Neuronal stem cell (in vitro differentiated cells): ENCODE data around the gene HCK.

ENCODE experiments used
- DNase-seq: peaks from one replicate; pipeline ENCODE4 v3.0.0-alpha.2; 2013; ENCODE audit warnings: low spot score
- H2AFZ ChIP-seq: one replicate; pipeline ENCODE4 v1.6.1; 2013; ENCODE audit warnings: mild to moderate bottlenecking, low read length, inconsistent platforms
- H2AK5ac ChIP-seq: 2 replicates; pipeline ENCODE4 v1.6.1; 2013; ENCODE audit warnings: low read depth, mild to moderate bottlenecking, inconsistent platforms, low read length, moderate library complexity, mixed read lengths
- H2BK120ac ChIP-seq: 2 replicates; pipeline ENCODE4 v1.6.1; 2013; ENCODE audit warnings: low read depth, mild to moderate bottlenecking, inconsistent platforms, low read length, moderate library complexity, mixed read lengths
- H2BK12ac ChIP-seq: one replicate; pipeline ENCODE4 v1.6.1; 2013; ENCODE audit warnings: low read length, inconsistent platforms
- H2BK15ac ChIP-seq: 2 replicates; pipeline ENCODE4 v1.6.1; 2013; ENCODE audit warnings: mild to moderate bottlenecking, low read length, inconsistent platforms, mixed read lengths
- H2BK5ac ChIP-seq: one replicate; pipeline ENCODE4 v1.6.1; 2013; ENCODE audit warnings: inconsistent platforms, mild to moderate bottlenecking, low read length, moderate library complexity
- H3K14ac ChIP-seq: one replicate; pipeline ENCODE4 v1.6.1; 2013; ENCODE audit warnings: low read length, inconsistent platforms
- H3K18ac ChIP-seq: 2 replicates; pipeline ENCODE4 v1.6.1; 2013; ENCODE audit warnings: low read length, inconsistent platforms
- H3K23ac ChIP-seq: 2 replicates; pipeline ENCODE4 v1.6.1; 2013; ENCODE audit warnings: low read depth, mild to moderate bottlenecking, mixed read lengths, low read length, inconsistent platforms; ENCODE audit not compliant: poor library complexity
- H3K27ac ChIP-seq: replicated peaks from 3 replicates; pipeline ENCODE4 v1.5.1; 2013; ENCODE audit warnings: low read length, inconsistent platforms
- H3K27me3 ChIP-seq, 3 experiments: 2 replicates each; pipeline ENCODE4 v1.6.1; 2013; ENCODE audit warnings: low read length in 3 of 3, mild to moderate bottlenecking in 2 of 3, inconsistent platforms in 1 of 3, low read depth in 1 of 3, mixed read lengths in 1 of 3, moderate library complexity in 1 of 3; ENCODE audit not compliant: control insufficient read depth in 3 of 3, insufficient read depth in 3 of 3
- H3K36me3 ChIP-seq, 2 donors: replicated peaks in 1 of 2; 2 replicates each; pipeline ENCODE4 v1.6.1; 2013; ENCODE audit warnings: low read length in 2 of 2; ENCODE audit not compliant: control insufficient read depth in 2 of 2, insufficient read depth in 2 of 2
- H3K4ac ChIP-seq: 2 replicates; pipeline ENCODE4 v1.6.1; 2013; ENCODE audit warnings: inconsistent platforms, mild to moderate bottlenecking, low read length, moderate library complexity
- H3K4me1 ChIP-seq, 2 donors: 1 replicate in 1 of 2; 2 replicates in 1 of 2; pipeline ENCODE4 v1.6.1; 2013; ENCODE audit warnings: low read length in 2 of 2, low read depth in 1 of 2; ENCODE audit not compliant: control insufficient read depth in 2 of 2, insufficient read depth in 1 of 2
- H3K4me2 ChIP-seq: one replicate; pipeline ENCODE4 v1.6.1; 2013; ENCODE audit warnings: mild to moderate bottlenecking, low read length, inconsistent platforms; ENCODE audit not compliant: insufficient read depth, poor library complexity, severe bottlenecking
- H3K4me3 ChIP-seq, 2 donors: 2 replicates each; pipeline ENCODE4 v1.5.1; 2013; ENCODE audit warnings: low read length in 2 of 2, mild to moderate bottlenecking in 2 of 2, inconsistent platforms in 1 of 2, moderate library complexity in 1 of 2
- H3K79me1 ChIP-seq: one replicate; pipeline ENCODE4 v1.6.1; 2013; ENCODE audit warnings: low read depth, mild to moderate bottlenecking, inconsistent platforms, low read length, moderate library complexity
- H3K9ac ChIP-seq: one replicate; pipeline ENCODE4 v1.6.1; 2013; ENCODE audit warnings: mild to moderate bottlenecking, low read depth, low read length, inconsistent platforms; ENCODE audit not compliant: poor library complexity
- H3K9me3 ChIP-seq, 2 donors: replicated peaks in 1 of 2; 2 replicates each; pipeline versions ENCODE3 to v1.6.1; 2013; ENCODE audit warnings: low read length in 2 of 2, mild to moderate bottlenecking in 2 of 2, inconsistent platforms in 1 of 2, low read depth in 1 of 2, mixed read lengths in 1 of 2, moderate library complexity in 1 of 2; ENCODE audit not compliant: control insufficient read depth in 2 of 2, insufficient read depth in 1 of 2
- H4K8ac ChIP-seq: one replicate; pipeline ENCODE4 v1.6.1; 2013; ENCODE audit warnings: low read depth, mild to moderate bottlenecking, inconsistent platforms, low read length, moderate library complexity
- H4K91ac ChIP-seq: one replicate; pipeline ENCODE4 v1.6.1; 2013; ENCODE audit warnings: low read length, low read depth, mild to moderate bottlenecking, inconsistent platforms; ENCODE audit not compliant: poor library complexity
- WGBS, 2 donors: extraction: QIAGEN DNeasy Blood & Tissue Kit; methylation state at CpG; one replicate each; pipeline ENCODE4 v1.1.7; 2013; ENCODE audit warnings: missing lambda C conversion rate in 2 of 2, mixed read lengths in 1 of 2; ENCODE audit not compliant: insufficient read length in 2 of 2, insufficient replicate concordance in 1 of 2; ENCODE audit errors: extremely low coverage in 2 of 2; 5-methylcytosine and 5-hydroxymethylcytosine counted together

HCK gene

DNA sequence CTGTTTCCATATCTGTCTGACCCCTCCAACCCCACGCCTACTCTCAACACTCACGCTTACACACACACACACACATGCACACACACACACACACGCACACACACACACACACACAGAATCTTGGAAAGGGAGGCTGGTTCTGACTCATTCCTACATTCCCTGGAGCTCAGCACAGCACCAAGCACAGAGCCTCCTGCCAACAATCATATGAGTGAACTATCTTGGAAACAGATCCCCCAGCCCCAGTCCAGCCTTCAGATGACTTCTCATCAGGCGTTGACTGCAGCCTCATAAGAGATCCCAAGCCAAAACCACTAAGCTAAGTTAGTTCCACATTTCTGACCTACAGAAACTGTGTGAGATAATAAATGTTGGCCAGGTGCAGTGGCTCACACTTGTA, 14.1 kb upstream of the HCK start:
- WGBS, 2 donors, result 100% methylated on average over 2 of the region's 4 CpGs; no CpG with 5 or more reads in 1 of the 2 donors
- H3K36me3 ChIP-seq, result no peaks in the 10 kb centered on the region
- H3K4me1 ChIP-seq, result peaks cover 0 to 2% of the 10 kb centered on the region in 2 donors
- H3K79me1 ChIP-seq, result no peaks in the 10 kb centered on the region
- no peak overlapping the region for H3K9ac ChIP-seq
- H3K4me2 ChIP-seq, result no peak overlapping the region
- peaks cover 0 to 50% (median 2%) of the 10 kb centered on the region in 3 experiments for H3K27me3 ChIP-seq
- no peak overlapping the region for H2BK15ac ChIP-seq
- H3K27ac ChIP-seq, result no peak overlapping the region
- no peak overlapping the region for H4K8ac ChIP-seq
- no peak overlapping the region for H2AFZ ChIP-seq
- H3K23ac ChIP-seq, result no peak overlapping the region
- no peak overlapping the region for H2BK120ac ChIP-seq
- no peak overlapping the region for H3K18ac ChIP-seq
- H3K9me3 ChIP-seq, result no peaks in the 10 kb centered on the region
- no peak overlapping the region for H3K4ac ChIP-seq
- DNase-seq, result no peak
- H3K4me3 ChIP-seq, result no peak overlapping the region
- no peak overlapping the region for H4K91ac ChIP-seq
- H2AK5ac ChIP-seq, result no peak overlapping the region
- no peak overlapping the region for H2BK12ac ChIP-seq
- no peak overlapping the region for H2BK5ac ChIP-seq
- no peak overlapping the region for H3K14ac ChIP-seq

DNA sequence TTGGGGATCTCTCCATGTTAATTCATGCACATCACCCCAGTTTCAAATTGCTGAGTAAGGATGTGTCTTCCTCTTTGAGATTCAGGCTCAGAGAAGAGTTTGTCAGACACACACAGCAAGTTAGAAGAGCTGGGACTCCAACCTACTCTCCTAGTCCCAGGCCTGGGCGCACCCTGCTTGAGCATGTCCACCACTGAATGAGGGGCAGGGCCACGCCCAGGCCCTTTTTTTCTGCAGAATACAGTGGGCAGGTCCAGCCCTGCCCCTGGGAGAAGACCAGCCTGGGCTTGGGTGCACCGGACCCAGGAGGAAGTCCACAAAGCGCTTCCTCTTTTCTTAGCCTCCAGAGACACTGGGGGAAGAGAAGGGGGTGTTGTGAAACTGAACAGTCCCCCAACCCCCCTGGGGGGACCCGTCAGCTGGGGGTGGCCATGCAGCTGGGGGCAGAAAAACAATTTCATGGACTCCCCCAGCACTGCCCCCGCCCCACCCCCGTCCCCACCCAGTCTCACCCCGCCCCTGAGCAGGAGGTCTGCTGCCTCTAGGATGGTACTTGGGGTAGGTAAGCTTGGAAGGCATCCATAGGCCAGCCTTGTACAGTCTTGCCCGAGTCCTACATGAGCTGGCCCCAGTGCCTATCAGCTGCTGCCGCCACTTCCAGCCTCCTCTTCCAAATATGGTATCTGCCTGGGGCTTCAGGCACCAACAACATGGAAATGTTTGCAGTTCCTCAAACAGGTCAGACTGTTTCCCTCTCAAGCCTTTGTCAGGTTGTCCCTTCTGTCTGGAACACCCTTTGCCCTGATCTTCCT, 11.7 kb upstream of the HCK start:
- Histone ChIP-seq H3K4ac (no peak overlapping the region), H2BK120ac (no peak overlapping the region), H3K9me3 (no peaks in the 10 kb centered on the region), H2AFZ (no peak overlapping the region), H4K91ac (no peak overlapping the region), H2AK5ac (no peak overlapping the region), H2BK15ac (no peak overlapping the region), H3K4me3 (no peak overlapping the region), H3K9ac (peak overlapping the region; percentile 45), H3K27ac (no peak overlapping the region), H2BK5ac (no peak overlapping the region), H3K36me3 (no peaks in the 10 kb centered on the region), H3K27me3 (peaks cover 0 to 34% (median 2%) of the 10 kb centered on the region in 3 experiments), H2BK12ac (no peak overlapping the region), H4K8ac (no peak overlapping the region), H3K18ac (no peak overlapping the region), H3K4me2 (no peak overlapping the region), H3K4me1 (peaks cover 0 to 2% of the 10 kb centered on the region in 2 donors), H3K14ac (no peak overlapping the region), H3K23ac (no peak overlapping the region), H3K79me1 (no peaks in the 10 kb centered on the region)
- no CpG with 5 or more reads among the region's 10 CpGs for WGBS, 2 donors
- DNase-seq, result no peak

DNA sequence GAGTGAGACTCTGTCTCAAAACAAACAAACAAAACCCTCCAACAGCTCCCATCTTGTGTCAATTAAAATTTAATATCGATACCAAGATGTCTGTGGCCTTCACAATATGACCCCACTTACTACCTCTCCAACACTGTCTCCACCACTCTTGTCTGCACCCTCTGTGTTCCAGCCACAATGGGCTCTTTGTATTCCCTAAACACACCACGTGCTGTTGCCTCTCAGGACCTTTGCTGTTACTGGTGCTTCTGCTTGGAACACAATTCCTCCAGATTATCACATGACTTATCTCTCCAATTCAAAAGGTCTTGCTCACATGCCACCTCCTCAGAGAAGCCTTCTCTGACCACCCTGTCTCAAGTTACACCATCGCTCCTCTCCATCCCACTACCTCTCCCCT, 6.0 kb upstream of the HCK start:
- Histone ChIP-seq H2BK5ac (no peak overlapping the region), H4K91ac (no peak overlapping the region), H3K4me1 (peaks cover 0 to 1% of the 10 kb centered on the region in 2 donors), H3K4me2 (no peak overlapping the region), H3K9me3 (no peaks in the 10 kb centered on the region), H2AFZ (no peak overlapping the region), H2BK15ac (no peak overlapping the region), H3K27me3 (peaks cover 2 to 39% (median 10%) of the 10 kb centered on the region in 3 experiments), H2BK12ac (no peak overlapping the region), H3K23ac (no peak overlapping the region), H2BK120ac (no peak overlapping the region), H3K79me1 (no peaks in the 10 kb centered on the region), H3K9ac (no peak overlapping the region), H3K18ac (no peak overlapping the region), H3K4ac (no peak overlapping the region), H4K8ac (no peak overlapping the region), H2AK5ac (no peak overlapping the region), H3K4me3 (no peak overlapping the region), H3K14ac (no peak overlapping the region), H3K27ac (no peak overlapping the region), H3K36me3 (no peaks in the 10 kb centered on the region)
- no peak for DNase-seq
- WGBS, 2 donors, result no CpG with 5 or more reads among the region's 3 CpGs

DNA sequence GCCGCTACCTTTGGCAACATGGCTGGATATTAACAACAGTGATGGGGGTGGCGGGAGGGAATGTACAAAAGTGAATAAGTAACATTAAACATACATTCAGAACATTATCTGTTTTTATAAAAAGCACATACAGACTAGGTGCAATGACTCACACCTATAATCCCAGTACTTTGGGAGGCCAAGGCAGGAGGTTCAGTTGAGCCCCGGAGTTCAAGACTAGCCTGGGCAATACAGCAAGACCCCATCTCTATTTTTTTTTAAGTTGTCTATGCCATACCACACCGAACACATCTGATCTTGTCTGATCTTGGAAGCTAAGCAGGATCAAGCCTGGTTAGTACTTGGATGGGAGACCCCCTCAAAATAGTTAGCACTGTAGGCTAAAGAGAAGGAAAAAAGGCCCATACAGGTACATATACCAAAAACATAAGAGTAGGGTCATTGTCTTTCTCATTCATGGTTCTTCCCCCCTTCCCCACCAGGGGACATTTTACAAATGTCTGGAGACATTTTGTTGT, 1.7 kb upstream of the HCK start:
- no CpG with 5 or more reads among the region's 4 CpGs for WGBS, 2 donors
- no peak overlapping the region for H2AFZ ChIP-seq
- H2BK15ac ChIP-seq, result no peak overlapping the region
- H3K4me2 ChIP-seq, result no peak overlapping the region
- no peak overlapping the region for H3K4me3 ChIP-seq
- no peak overlapping the region for H3K4ac ChIP-seq
- no peak overlapping the region for H3K23ac ChIP-seq
- no peak overlapping the region for H3K27ac ChIP-seq
- no peak overlapping the region for H3K14ac ChIP-seq
- no peak overlapping the region for H3K9ac ChIP-seq
- H3K27me3 ChIP-seq, result peaks cover 15 to 60% (median 34%) of the 10 kb centered on the region in 3 experiments
- H3K4me1 ChIP-seq, result peaks cover 0 to 3% of the 10 kb centered on the region in 2 donors
- H2BK5ac ChIP-seq, result no peak overlapping the region
- no peak overlapping the region for H2BK120ac ChIP-seq
- no peak overlapping the region for H2BK12ac ChIP-seq
- peaks cover 2 to 8% of the 10 kb centered on the region in 2 donors for H3K9me3 ChIP-seq
- H3K36me3 ChIP-seq, result no peaks in the 10 kb centered on the region
- H3K18ac ChIP-seq, result no peak overlapping the region
- H3K79me1 ChIP-seq, result no peaks in the 10 kb centered on the region
- H4K8ac ChIP-seq, result no peak overlapping the region
- H2AK5ac ChIP-seq, result no peak overlapping the region
- DNase-seq, result no peak
- H4K91ac ChIP-seq, result no peak overlapping the region
